B cell (primary cell): Measurements from ENCODE around the gene CCDC13.

ENCODE experiments used
- CTCF ChIP-seq: fragments of 200-600 bp; IDR thresholded peaks from one replicate; pipeline ENCODE4 v1.8.0; 2022; ENCODE audit warnings: antibody characterized with exemption, mild to moderate bottlenecking
- EZH2 ChIP-seq: IDR thresholded peaks from 2 replicates; pipeline ENCODE4 v1.6.1; 2012; ENCODE audit warnings: borderline replicate concordance, low read depth, mild to moderate bottlenecking, moderate library complexity, low read length; ENCODE audit not compliant: insufficient read depth, poor library complexity, severe bottlenecking

GRCh38 chr3:42752961-42753360 lies 20.1 kb downstream of the CCDC13 start:
- TF ChIP-seq CTCF (no peak), EZH2 (no peak)
